LoVo (cell line): ENCODE measurements around the gene TLCD2.
"Not testable (repeated sequence)": the region's sequence is repeated elsewhere in the genome, so short reads cannot be mapped to it uniquely, and the experiment has no call there.

Experiments used
- DNase-seq: peaks from one replicate; pipeline ENCODE4 v3.0.0-alpha.2; 2016; ENCODE audit warnings: low spot score

TLCD2 gene

GRCh38 chr17:1686086-1686485 is 24.1 kb downstream of the TLCD2 start:
- no peak for DNase-seq

GRCh38 chr17:1684378-1685189 is 25.6 kb downstream of the TLCD2 start, which contains the start of gene PRPF8:
Gene PRPF8 (minus strand): TSS chr17:1684867. CDS start chr17:1684571, 296 bp downstream.
- DNase-seq, result peak; percentile 99

DNA sequence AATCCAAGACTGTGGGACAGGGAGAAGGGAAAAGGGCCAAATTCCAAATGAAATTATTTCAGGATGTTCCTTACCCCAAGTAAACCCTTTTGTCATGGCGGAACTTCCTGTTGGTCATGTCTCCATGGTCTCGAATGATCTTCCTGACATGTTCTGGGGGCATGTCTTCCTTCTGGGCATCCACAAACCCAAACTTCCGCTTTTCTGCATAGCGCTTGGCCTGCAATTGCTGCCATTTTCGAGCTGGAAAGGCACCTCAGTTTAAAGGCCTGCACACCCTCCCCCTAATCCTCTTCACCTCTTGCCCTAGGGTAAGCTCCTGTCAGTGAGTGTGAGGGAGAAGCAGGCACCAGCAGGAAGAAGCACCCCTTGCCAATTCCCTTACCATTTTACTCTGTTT is 26.7 kb downstream of the TLCD2 start:
- no peak for DNase-seq

- no peak for DNase-seq
These were observed 33.8 kb downstream of the TLCD2 start for GRCh38 chr17:1676401-1676800.

- no peak for DNase-seq
These were observed 37.0 kb downstream of the TLCD2 start for GRCh38 chr17:1673041-1673785.

DNA sequence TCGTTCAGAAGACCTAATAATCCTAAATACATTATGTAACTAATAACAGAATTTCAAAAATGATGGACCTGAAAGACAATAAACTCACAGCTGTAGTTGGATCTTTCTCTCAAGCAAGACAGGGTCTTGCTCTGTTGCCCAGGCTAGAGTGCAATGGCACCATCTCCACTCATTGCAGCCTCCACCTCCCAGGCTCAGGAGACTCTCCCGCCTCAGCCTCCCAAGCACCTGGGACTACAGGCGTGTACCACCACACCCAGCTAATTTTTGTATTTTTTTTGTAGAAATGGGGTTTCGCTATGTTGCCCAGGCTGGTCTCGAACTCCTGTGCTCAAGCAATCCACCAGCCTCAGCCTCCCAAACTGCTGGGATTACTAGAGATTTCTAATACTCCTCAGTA is 46.2 kb downstream of the TLCD2 start:
- not testable (repeated sequence) for DNase-seq

DNA sequence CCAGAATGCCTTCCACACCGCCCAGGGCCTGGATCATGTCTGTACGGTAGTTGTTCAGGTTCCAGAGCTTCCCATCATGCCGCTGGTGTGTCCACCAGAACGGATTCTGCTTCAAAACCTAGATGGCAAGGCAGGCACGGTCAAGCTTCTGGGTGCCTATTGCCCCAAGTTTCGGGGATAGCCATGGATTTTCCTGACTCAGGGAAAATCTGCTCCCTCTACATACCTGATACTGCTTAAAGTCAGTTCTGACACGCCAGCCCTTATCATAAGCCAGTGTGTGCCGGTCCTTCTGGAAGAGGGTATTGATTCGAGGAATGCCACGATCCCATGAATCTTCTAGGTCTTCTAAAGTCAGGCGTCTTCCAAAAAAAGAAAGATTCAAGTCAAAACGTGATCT is 49.1 kb downstream of the TLCD2 start:
- DNase-seq, result no peak

DNA sequence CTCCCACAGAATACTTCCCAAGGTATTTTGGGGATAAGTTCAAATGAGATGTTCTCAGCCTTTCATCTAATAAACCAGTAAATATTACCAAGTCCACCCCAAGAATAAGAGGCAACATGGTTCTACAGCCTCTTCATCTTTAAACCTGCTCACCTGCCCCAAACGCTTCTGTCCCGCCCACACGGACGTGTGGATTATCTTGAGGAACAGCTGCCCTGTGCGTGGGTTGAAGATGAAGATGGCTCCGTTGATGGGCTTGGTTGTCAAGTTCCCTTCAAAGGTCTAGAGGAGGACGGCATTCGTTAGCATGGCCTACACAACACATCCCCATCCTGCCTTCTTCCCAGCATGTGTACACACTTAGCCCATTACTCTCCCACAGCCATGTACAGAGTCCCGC is 52.1 kb downstream of the TLCD2 start:
- no peak for DNase-seq

DNA sequence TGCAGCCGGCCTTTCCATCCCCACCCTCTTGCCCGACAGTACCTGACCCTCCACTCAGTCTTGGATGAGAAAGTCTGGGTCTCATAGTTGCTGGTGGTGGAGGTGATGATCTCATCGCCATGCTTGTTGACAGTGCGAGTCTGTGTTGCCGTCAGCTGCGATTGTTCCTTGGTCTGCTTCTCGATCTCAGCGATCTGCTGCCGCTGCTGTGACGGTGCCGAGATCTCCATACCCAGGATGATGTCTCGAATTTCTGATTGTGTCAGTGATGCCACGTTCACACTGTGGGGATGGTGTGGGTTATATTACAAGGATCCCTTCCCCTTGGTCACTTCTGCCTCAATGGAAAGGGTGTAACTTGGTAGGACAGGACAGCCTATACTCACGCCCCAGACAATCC is 56.4 kb downstream of the TLCD2 start:
- no peak for DNase-seq

- DNase-seq, result not testable (repeated sequence)
These were observed 57.4 kb downstream of the TLCD2 start for GRCh38 chr17:1652794-1653193.
